Activated CD4-positive, alpha-beta T cell treated with anti-CD3 and anti-CD28 coated beads for 1 hour (primary cell): ENCODE data around the gene UCN3.
A peak's percentile ranks its signal among the peaks of the same experiment; 100 is the strongest.

Experiments used
- DNase-seq: peaks from one replicate; pipeline ENCODE4 v3.0.0-alpha.2; 2020

Gene UCN3

GRCh38 chr10:5364890-5365338 is at the start of gene UCN3:
Gene UCN3 (plus strand): TSS chr10:5364966. CDS start chr10:5373721, 8,755 bp downstream.
- DNase-seq, result no peak

GRCh38 chr10:5317547-5318107 is 47.1 kb upstream of the UCN3 start:
- peak; percentile 61 for DNase-seq

- DNase-seq, result no peak
Observed at GRCh38 chr10:5318148-5318547, 46.6 kb upstream of the UCN3 start.

- DNase-seq, result no peak
Observed at GRCh38 chr10:5319863-5320262, 44.9 kb upstream of the UCN3 start.

GRCh38 chr10:5321273-5321672 is 43.5 kb upstream of the UCN3 start:
- no peak for DNase-seq

- no peak for DNase-seq
Observed at GRCh38 chr10:5323446-5323845, 41.3 kb upstream of the UCN3 start.

- no peak for DNase-seq
Observed at GRCh38 chr10:5325076-5325475, 39.7 kb upstream of the UCN3 start.

GRCh38 chr10:5334196-5334880 is 30.4 kb upstream of the UCN3 start:
- DNase-seq, result no peak

- no peak for DNase-seq
Observed at GRCh38 chr10:5338010-5338409, 26.8 kb upstream of the UCN3 start.

GRCh38 chr10:5343092-5343491 is 21.7 kb upstream of the UCN3 start:
- DNase-seq, result no peak

- no peak for DNase-seq
Observed at GRCh38 chr10:5343561-5343960, 21.2 kb upstream of the UCN3 start.

- no peak for DNase-seq
Observed at GRCh38 chr10:5343979-5344378, 20.8 kb upstream of the UCN3 start.

GRCh38 chr10:5344746-5345145 is 20.0 kb upstream of the UCN3 start:
- no peak for DNase-seq

GRCh38 chr10:5346881-5347280 is 17.9 kb upstream of the UCN3 start:
- DNase-seq, result no peak

GRCh38 chr10:5349362-5349761 is 15.4 kb upstream of the UCN3 start:
- DNase-seq, result no peak

- no peak for DNase-seq
Observed at GRCh38 chr10:5354068-5354467, 10.7 kb upstream of the UCN3 start.

- DNase-seq, result no peak
Observed at GRCh38 chr10:5355594-5356301, 9.0 kb upstream of the UCN3 start.

- no peak for DNase-seq
Observed at GRCh38 chr10:5356302-5356763, 8.4 kb upstream of the UCN3 start.

GRCh38 chr10:5360318-5360915 is 4.3 kb upstream of the UCN3 start:
- DNase-seq, result no peak

- no peak for DNase-seq
Observed at GRCh38 chr10:5361966-5362365, 2.8 kb upstream of the UCN3 start.

GRCh38 chr10:5362873-5363272 is 1.9 kb upstream of the UCN3 start:
- no peak for DNase-seq

- no peak for DNase-seq
Observed at GRCh38 chr10:5364374-5364773, 392 bp upstream of the UCN3 start.

GRCh38 chr10:5365928-5366327 is 1.2 kb downstream of the UCN3 start:
- DNase-seq, result no peak
